Fibroblast of lung (primary cell): Measurements from ENCODE around the gene MAB21L4. TPM values are rescaled to one million over a fixed set of nuclear protein-coding genes. Genes with fewer than 3 reads are reported as not detected.

Experiments used
- DNase-seq, 2 donors: peaks; one replicate each; pipeline versions ENCODE4 v3.0.0 to v3.0.0-alpha.2; 2010; ENCODE audit warnings: low read depth in 2 of 2
- H2AFZ ChIP-seq: 2 replicates; pipeline ENCODE4 v1.5.1; 2012; ENCODE audit warnings: low read length, control low read depth, inconsistent platforms
- H3K27ac ChIP-seq: 2 replicates; pipeline ENCODE4 v1.5.1; 2011; ENCODE audit warnings: low read length, control low read depth; ENCODE audit not compliant: insufficient read depth
- H3K27me3 ChIP-seq: 2 replicates; pipeline ENCODE4 v1.5.1; 2011; ENCODE audit warnings: mild to moderate bottlenecking, low read length; ENCODE audit not compliant: control insufficient read depth, insufficient read depth
- H3K36me3 ChIP-seq: 2 replicates; pipeline ENCODE4 v1.5.1; 2011; ENCODE audit warnings: low read length; ENCODE audit not compliant: control insufficient read depth, insufficient read depth
- H3K4me1 ChIP-seq: 2 replicates; pipeline ENCODE4 v1.5.1; 2011; ENCODE audit warnings: low read length; ENCODE audit not compliant: control insufficient read depth, insufficient read depth; ENCODE audit errors: extremely low read depth
- H3K4me2 ChIP-seq: 2 replicates; pipeline ENCODE4 v1.5.1; 2011; ENCODE audit warnings: low read length, control low read depth; ENCODE audit not compliant: insufficient read depth; ENCODE audit errors: extremely low read depth
- H3K4me3 ChIP-seq, 4 experiments: fragments of 200-600 bp in 1 of 4; sonication (generic) in 1 of 4; replicated peaks in 1 of 4; 2 replicates each; pipeline ENCODE4 v1.5.1; 2011 to 2016; ENCODE audit warnings: low read length in 4 of 4, low read depth in 3 of 4, mild to moderate bottlenecking in 3 of 4, control low read depth in 2 of 4, inconsistent platforms in 1 of 4, mixed read lengths in 1 of 4; ENCODE audit not compliant: insufficient read depth in 1 of 4; ENCODE audit errors: control extremely low read depth in 1 of 4
- H3K79me2 ChIP-seq: 2 replicates; pipeline ENCODE4 v1.5.1; 2012; ENCODE audit warnings: mild to moderate bottlenecking, low read length, inconsistent platforms; ENCODE audit not compliant: control insufficient read depth, insufficient read depth
- H3K9ac ChIP-seq: 2 replicates; pipeline ENCODE4 v1.5.1; 2011; ENCODE audit warnings: mild to moderate bottlenecking, low read length, control low read depth; ENCODE audit not compliant: insufficient read depth
- H3K9me3 ChIP-seq: 2 replicates; pipeline ENCODE4 v1.5.1; 2012; ENCODE audit warnings: low read depth, low read length; ENCODE audit not compliant: control insufficient read depth, insufficient read depth
- H4K20me1 ChIP-seq: 2 replicates; pipeline ENCODE4 v1.5.1; 2011; ENCODE audit warnings: low read length; ENCODE audit not compliant: control insufficient read depth, insufficient read depth; ENCODE audit errors: extremely low read depth
- CTCF ChIP-seq, 2 donors: IDR thresholded peaks in 1 of 2; conservative IDR thresholded peaks in 1 of 2; 1 replicate in 1 of 2; 2 replicates in 1 of 2; pipeline ENCODE4 v1.5.1; 2011 to 2012; ENCODE audit warnings: low read length in 2 of 2, control low read depth in 1 of 2, inconsistent platforms in 1 of 2, low read depth in 1 of 2, mild to moderate bottlenecking in 1 of 2
- EZH2 ChIP-seq: IDR thresholded peaks from 2 replicates; pipeline ENCODE4 v1.5.1; 2012; ENCODE audit warnings: low read length, control low read depth, mild to moderate bottlenecking; ENCODE audit errors: missing control alignments
- polyA plus RNA-seq, 2 donors: library from polyadenylated mRNA; depleted of rRNA in 1 of 2; stranded (reverse) in 1 of 2; unstranded in 1 of 2; fragments of >200 nt; gene quantifications; 2 replicates each; pipeline ENCODE4 v1.2.1, GENCODE V29; 2011 to 2012; ENCODE audit warnings: missing spikeins in 1 of 2
- total RNA-seq: library from RNA; depleted of rRNA; stranded (reverse); fragments of >200 nt; gene quantifications from 2 replicates; pipeline ENCODE4 v1.2.1, GENCODE V29; 2014

The MAB21L4 gene
- total and polyA plus RNA-seq, 2 donors (not counting 1 experiment from before 2014, with no cell fraction given): not detected

- H3K4me1 ChIP-seq: no peaks in the 10 kb centered on the region
- no peak for TF ChIP-seq EZH2
- DNase-seq: no peak
Measured at GRCh38 chr2:240857039-240858008, 38.6 kb downstream of the MAB21L4 start.

GRCh38 chr2:240856151-240856980 is 39.6 kb downstream of the MAB21L4 start:
- H3K9ac ChIP-seq: no peak overlapping the region
- no peaks in the 10 kb centered on the region for H3K36me3 ChIP-seq

More at GRCh38 chr2:240857039-240858008, 38.6 kb downstream of the MAB21L4 start:
- no peaks in the 10 kb centered on the region for H3K27me3 ChIP-seq
- H3K4me2 ChIP-seq: no peak overlapping the region
- H3K9ac ChIP-seq: no peak overlapping the region
- no peaks in the 10 kb centered on the region for H3K79me2 ChIP-seq
- no peaks in the 10 kb centered on the region for H3K9me3 ChIP-seq
- no peak overlapping the region for H3K4me3 ChIP-seq
- H3K36me3 ChIP-seq: no peaks in the 10 kb centered on the region
- no peak overlapping the region for H2AFZ ChIP-seq
- no peaks in the 10 kb centered on the region for H4K20me1 ChIP-seq
- H3K27ac ChIP-seq: no peak overlapping the region

GRCh38 chr2:240855670-240856069 is 40.3 kb downstream of the MAB21L4 start:
- no peaks in the 10 kb centered on the region for H3K4me1 ChIP-seq
- H3K4me2 ChIP-seq: no peak overlapping the region

More at GRCh38 chr2:240856151-240856980, 39.6 kb downstream of the MAB21L4 start:
- no peak for DNase-seq
- H2AFZ ChIP-seq: no peak overlapping the region
- no peak overlapping the region for H3K4me3 ChIP-seq
- H4K20me1 ChIP-seq: no peaks in the 10 kb centered on the region
- H3K27me3 ChIP-seq: no peaks in the 10 kb centered on the region
- H3K4me2 ChIP-seq: no peak overlapping the region
- H3K27ac ChIP-seq: no peak overlapping the region
- H3K79me2 ChIP-seq: no peaks in the 10 kb centered on the region
- TF ChIP-seq CTCF (conservative IDR thresholded peaks at IDR 0.05 in 1 of 2, IDR thresholded peaks at IDR 0.05 in 1 of 2; ENCODE audit: low read depth in 1 of 2, low read length in 2 of 2) (peak in 1 of 2 donors; percentile 19), EZH2 (no peak)
- H3K9me3 ChIP-seq: no peaks in the 10 kb centered on the region
- no peaks in the 10 kb centered on the region for H3K4me1 ChIP-seq

More at GRCh38 chr2:240855670-240856069, 40.3 kb downstream of the MAB21L4 start:
- no peak overlapping the region for H3K27ac ChIP-seq
- no peaks in the 10 kb centered on the region for H3K79me2 ChIP-seq
- H3K36me3 ChIP-seq: no peaks in the 10 kb centered on the region
- H3K9me3 ChIP-seq: no peaks in the 10 kb centered on the region
- no peak for DNase-seq
- no peak overlapping the region for H3K9ac ChIP-seq
- H3K4me3 ChIP-seq: no peak overlapping the region
- H4K20me1 ChIP-seq: no peaks in the 10 kb centered on the region
- TF ChIP-seq EZH2: no peak
- no peak for TF ChIP-seq CTCF (conservative IDR thresholded peaks at IDR 0.05 in 1 of 2, IDR thresholded peaks at IDR 0.05 in 1 of 2; ENCODE audit: low read depth in 1 of 2, low read length in 2 of 2)
- H3K27me3 ChIP-seq: no peaks in the 10 kb centered on the region
- no peak overlapping the region for H2AFZ ChIP-seq
